HUDEP-2 (cell line): ENCODE data around the gene TCN1.
"Not testable (repeated sequence)": the region's sequence is repeated elsewhere in the genome, so short reads cannot be mapped to it uniquely, and the experiment has no call there.

ENCODE experiments used
- DNase-seq, 76 experiments: peaks; one replicate each; lab custom pipeline; 2025; ENCODE audit not compliant: unreplicated experiment in 76 of 76; lab: John Stamatoyannopoulos, UW

TCN1 gene, protein sequence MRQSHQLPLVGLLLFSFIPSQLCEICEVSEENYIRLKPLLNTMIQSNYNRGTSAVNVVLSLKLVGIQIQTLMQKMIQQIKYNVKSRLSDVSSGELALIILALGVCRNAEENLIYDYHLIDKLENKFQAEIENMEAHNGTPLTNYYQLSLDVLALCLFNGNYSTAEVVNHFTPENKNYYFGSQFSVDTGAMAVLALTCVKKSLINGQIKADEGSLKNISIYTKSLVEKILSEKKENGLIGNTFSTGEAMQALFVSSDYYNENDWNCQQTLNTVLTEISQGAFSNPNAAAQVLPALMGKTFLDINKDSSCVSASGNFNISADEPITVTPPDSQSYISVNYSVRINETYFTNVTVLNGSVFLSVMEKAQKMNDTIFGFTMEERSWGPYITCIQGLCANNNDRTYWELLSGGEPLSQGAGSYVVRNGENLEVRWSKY

DNA sequence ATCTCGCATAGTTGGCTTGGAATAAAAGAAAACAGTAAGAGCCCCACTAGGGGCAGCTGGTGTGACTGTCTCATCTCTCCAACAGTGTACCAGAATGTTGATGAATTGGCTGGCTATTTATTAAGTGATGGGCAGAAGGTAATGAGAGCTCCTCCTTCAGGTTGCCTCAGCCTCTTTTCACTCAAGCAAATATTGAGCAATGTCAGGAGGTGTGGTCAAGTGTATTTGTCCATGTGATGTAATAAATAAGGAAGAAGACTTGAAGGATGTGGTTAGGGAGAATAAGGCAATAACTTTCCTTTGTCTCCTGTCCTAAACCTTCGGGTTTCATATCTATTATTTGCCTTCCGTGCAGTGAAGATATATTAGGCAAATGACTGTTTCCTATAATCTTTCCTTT, at the start of gene TCN1:
Gene TCN1 (minus strand): TSS at position 91 of the 400 bp plus-strand sequence. CDS start 17 bp downstream, at position 74.
- DNase-seq, result no peak

DNA sequence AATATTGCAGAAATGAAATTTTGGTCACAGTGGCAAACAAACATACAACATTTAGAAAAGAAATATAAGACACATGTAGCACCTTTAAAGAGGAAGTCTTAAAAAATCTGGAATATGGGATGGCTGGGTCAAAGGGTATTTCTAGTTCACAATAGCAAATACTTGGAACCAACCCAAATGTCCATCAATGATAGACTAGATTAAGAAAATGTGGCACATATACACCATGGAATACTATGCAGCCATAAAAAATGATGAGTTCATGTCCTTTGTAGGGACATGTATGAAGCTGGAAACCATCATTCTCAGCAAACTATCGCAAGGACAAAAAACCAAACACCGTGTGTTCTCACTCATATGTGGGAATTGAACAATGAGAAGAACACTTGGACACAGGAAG, 37.3 kb upstream of the TCN1 start:
- DNase-seq, result not testable (repeated sequence)

DNA sequence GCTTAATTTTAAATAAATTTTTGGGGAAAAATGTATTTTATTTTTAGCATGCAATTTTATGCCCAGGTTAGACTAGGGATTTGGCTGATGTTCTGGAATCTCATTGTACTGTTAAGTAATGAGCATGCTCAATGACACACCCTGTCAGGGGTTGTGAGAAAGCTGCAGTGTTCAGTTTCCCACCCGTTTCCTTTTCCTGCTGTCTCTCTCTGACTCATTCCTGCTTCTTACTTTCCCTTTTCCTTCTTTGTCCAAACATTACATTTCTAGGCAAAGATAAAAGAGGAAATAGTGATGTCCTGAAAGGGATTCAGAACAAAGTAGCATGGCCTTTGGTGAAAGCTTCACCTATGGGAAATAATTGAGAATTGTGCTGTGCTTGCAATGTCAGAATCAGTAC, 35.0 kb upstream of the TCN1 start:
- DNase-seq, result no peak

DNA sequence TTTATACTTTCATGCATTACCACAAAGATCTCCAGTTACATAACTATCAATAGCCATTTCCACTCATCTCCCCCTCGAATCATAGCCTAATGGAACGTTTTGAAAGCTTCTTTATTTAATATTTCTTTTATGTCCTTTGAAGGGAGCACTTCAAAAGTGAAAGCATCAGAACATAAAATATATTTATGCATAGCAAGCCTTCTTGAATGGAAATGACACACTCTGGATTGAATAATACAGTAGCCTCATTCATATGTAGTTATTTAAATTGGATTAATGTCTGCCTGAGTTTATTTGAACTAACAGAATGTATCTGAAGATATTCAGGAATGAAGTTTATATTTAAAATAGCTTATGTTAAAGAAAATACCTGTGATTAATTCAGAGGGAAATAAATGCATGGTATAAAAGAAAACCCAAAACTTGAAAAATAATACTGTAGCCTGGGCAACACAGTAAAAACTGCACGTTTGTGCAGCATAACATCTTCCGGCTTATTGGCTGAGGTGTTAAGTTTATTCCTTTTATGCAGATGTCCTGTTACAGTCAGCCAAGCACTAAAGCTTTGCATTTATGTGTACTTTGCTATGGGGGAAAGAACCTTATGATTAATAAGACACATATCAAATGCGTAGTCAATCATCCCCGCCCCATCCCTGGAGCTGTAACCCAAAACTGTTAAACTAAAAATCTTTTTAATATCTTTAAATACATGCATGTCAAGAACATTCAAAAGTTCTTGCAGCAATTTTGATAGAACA, 34.3 kb upstream of the TCN1 start:
- DNase-seq, result no peak

DNA sequence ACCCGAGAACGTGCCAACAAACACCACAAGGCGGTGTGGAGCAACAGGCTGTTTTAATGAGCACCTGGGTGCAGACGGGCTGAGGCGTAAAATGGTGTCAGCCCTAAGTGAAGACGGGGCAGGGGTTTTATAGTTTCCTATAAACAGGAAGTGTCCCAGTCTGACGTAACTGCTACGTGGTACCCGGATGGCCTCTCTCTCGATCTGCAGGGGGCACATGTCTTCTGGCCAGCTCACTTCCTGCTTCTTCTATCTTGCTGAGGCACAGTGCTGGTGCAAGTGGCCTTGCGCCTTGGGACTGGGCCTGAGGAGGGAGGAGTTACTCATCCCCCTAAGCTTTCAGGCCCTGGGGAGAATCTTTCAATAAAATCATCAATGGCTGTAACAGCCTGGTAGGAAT, 33.2 kb upstream of the TCN1 start:
- DNase-seq, result no peak

DNA sequence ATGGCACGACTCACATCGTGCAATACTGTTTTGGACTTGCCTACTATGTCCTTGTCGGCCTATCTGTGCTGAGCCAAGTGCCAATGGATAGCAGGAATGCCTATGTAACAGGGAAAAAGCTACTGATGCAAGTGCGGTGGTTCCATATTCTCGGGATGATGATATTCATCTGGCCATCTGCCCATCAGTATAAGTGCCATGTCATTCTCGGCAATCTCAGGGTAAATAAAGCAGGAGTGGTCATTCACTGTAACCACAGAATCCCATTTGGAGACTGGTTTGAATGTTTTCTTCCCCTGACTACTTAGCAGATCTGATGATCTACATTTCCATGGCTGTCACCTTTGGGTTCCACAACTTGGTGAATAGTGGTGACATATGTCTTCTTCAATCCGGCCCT, 32.4 kb upstream of the TCN1 start:
- no peak for DNase-seq

DNA sequence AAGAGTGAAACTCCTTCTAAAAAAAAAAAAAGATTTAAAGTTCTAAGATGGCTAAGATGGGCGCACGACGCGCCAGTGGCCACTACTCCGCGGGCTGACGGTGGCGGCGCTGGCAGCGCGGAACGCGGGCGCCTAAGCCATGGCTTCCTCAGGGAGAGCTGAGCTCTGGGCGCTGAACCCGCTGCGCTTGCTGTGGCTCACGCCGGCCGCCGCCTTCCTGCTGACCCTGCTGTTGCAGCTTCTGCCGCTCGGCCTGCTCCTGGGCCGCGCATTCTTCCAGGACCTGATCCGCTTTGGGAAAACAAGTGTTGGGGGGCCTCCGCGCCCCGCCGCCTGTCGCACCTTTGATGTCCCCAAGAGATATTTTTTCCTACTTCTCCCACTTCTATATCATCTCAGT, 31.8 kb upstream of the TCN1 start:
- no peak for DNase-seq

DNA sequence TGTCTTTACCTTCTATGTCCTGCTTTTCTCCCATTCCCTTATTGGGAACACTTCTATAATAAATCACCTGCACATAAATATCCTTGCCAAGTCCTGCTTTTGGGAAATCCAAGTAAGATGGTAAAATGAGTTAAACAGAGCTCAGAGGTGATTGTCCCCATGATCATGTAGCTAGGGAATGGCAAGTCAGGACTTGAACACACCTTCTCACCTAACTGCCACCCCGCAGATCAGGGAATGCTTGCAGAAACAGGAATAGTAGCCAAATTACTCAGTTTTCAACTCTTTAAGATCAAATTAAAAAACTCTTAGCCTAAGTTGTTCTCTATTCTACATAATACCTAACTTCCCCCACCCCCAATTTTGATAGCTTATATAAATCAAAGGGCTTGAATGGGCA, 28.3 kb upstream of the TCN1 start:
- no peak for DNase-seq

DNA sequence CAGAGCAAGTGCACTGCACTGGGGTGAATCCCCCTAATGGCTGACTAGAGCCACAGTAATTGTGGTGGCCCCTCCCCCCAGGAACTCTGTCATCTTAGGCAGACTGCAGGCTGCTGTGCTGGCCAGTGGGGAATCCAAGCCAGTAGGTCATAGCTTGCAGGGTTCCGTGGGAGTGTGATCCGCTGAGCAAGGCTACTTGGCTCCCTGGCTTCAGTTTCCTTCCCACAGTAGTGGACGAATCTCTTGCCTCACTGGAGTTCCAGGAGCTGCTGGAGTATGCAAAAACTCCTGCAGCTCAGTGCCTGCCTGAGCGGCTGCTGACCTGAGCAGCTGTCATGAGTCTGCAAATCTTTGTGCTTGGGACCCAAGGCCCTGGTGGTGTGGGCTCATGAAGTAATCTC, 25.5 kb upstream of the TCN1 start:
- DNase-seq, result no peak

DNA sequence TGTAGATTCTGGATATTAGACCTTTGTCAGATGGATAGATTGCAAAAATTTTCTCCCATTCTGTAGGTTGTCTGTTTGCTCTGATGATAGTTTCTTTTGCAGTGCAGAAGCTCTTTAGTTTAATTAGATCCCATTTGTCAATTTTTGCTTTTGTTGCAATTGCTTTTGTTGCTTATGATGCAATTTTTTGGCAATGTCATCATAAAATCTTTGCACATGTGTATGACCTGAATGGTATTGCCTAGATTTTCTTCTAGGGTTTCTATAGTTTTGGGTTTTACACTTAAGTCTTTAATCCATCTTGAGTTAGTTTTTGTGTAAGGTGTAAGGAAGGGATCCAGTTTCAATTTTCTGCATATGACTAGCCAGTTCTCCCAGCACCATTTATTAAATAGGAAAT, 20.9 kb upstream of the TCN1 start:
- not testable (repeated sequence) for DNase-seq

DNA sequence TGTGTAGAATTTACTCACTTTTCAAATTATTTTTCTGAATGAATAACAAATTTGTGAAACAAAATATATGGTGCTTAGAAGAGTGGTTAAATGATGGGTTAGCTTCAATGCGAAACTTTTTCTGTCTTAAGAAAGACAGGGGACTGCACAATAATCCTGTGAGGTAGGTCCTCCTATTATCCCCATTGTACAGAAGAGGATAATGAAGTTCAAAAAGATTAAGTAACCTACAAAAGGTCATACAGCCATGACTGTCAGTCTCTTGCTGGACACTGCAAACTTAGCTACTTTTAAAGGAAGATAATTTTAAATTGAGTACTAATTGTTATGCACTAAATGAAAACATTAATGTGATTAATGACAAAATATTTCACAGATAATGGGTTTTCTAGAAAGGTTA, 17.3 kb upstream of the TCN1 start:
- no peak for DNase-seq

DNA sequence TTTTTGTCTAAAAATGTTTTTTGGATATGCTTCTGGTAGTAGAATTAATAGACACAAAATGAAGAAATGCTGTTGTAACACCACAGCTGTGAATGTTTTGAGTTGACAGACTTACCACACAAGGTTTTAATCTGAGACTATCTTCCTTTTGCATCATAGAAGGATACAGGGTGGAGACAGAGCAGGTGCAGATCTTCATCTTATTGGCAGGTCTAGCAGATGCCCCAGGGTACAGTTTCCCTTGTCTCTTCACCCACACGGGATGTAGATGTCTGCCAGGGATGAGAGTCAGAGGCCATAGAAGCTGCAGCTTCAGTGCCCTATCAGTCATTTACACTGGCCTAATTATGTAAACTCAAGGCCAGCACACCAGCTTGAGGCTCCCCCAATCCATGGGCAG, 13.3 kb upstream of the TCN1 start:
- DNase-seq, result no peak

DNA sequence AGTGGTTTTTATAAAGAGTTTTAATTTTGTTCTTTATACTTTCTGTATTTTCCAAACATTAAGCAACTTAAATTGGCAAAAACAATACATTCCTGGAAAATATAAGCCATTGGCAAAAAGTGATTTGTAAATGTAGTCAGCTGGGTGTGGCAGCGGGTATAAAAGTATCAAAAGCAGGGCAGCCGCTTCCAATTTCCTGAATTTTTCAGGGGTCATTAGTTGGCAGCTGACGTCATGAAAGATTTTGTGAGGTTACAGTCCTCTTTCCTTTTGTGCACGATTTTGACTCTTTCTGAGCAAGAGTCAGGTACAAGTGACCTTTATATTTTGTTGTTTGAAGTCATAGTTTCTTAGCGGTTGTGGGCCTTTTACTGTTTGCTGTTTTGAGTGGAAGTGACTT, 12.3 kb upstream of the TCN1 start, which contains the start of gene OOSP3:
Gene OOSP3 (plus strand): TSS at position 208 of the 400 bp plus-strand sequence. CDS start 27 bp downstream, at position 235.
- DNase-seq, result no peak

DNA sequence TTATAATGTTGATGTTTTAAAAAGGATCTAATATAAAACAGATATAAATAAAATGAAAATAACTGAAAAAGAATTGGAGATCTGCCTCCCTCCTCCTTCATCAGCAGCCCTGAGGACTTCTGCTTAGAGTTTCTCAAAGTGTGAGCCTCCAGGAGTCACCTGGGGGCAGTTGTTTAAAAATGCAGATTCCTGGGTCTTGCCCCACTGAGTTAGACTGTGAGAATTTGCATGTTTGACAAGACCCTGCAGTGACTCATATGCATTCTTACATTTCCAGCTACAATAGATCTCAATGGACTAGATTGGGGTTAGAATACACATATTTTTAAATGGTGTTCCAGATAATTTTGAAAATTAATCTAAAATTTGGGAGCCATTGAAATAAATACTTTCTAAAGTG, 11.5 kb upstream of the TCN1 start:
- DNase-seq, result no peak

DNA sequence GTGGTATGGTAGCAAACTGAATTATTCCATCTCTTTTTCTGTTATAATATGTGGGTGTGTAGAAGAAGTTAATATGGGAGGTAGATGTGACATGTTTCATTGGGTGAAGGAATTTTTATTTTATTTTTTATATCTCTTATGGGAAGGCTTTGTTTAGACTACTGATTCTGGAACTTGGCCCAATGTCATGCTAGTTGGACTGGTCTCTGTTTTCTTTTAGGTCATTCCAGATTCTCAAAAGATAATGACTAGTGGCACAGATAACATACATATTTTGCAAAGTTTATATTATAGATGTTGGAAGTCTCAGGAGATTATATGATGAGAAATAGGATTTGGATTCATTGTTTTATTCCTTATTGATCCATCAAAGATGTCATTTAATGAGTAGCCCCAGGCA, 11.0 kb upstream of the TCN1 start:
- DNase-seq, result no peak

DNA sequence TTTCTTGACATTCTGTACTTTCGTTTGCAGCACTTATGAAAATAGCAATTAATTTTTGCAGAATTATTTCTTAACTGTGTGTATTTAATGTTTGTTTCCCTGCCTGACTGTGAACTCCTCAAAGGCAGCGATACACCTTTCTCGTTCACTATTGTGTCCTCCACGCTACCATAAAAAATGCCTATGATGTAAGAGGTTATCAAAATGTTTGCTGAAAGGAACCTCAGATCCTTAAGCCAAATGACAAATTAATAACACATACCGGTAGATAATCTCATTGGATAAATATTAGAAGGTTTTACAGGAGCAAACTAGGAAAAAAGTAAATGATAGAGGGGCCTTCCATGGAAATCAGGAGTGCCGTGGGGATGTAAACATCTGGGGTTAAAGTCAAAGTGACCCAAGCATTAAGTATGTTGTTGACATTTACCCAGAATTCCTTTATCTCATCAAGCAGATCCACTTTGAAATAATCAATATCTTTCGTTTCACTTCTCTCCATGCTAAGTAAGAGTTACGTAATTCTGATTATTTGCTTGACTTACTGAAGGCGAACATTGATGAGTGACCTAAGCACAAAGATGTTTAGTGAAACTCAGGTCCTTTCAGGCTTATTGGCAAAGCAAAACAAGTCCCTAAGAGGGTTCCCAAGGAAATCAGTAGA, 9.7 kb upstream of the TCN1 start:
- no peak for DNase-seq

DNA sequence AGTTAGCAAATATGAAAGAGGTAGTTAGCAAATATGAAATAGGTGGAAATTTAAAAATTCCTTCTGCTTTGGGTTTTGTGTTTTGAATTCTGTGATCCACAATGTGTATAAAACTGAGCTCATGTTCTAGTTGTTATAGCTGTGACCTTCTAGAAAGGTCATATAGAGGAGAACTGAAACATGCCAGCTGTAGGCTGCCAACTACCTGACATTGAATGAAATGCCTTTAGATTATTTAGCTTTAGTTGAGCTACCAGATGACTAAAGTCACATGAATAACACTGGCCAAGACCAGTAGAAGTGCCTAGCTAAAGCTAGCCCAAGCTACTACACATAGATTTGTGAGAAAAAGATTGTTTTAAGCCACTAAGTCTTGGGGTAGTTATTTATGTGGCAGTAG, 5.8 kb upstream of the TCN1 start:
- no peak for DNase-seq

DNA sequence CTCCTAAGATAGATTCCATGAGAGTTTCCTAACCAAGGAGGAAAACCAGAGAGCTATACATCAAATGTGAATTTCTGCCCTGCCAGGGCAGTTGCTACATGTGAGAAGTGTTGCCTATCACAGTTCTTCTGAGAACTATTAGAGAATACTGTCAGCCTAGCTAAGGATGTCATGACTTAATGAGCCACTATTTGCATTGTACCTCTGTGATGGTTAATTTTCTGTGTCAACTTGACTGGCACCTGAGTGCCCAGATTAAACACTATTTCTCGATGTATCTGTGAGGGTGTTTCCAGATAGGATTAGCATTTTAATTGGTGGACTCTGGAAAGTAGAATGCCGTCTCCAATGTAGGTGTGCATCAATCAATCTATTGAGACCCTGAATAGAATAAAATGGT, 1.7 kb upstream of the TCN1 start:
- no peak for DNase-seq

DNA sequence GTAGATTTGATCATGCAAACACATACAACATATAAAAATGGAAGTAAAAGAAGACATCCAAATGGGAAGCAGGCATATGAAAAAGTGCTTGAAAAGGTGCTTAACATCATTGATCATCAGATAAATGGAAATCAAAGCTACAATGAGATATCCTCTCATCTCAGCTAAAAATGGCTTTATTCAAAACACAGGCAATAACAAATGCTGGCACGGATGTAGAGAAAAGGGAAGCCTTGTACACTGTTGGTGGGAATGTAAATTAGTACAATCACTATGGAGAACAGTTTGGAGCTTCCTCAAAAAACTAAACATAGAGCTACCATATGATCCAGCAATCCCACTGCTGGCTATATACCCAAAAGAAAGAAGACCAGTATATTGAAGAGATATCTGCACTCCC, 549 bp upstream of the TCN1 start:
- DNase-seq, result no peak

DNA sequence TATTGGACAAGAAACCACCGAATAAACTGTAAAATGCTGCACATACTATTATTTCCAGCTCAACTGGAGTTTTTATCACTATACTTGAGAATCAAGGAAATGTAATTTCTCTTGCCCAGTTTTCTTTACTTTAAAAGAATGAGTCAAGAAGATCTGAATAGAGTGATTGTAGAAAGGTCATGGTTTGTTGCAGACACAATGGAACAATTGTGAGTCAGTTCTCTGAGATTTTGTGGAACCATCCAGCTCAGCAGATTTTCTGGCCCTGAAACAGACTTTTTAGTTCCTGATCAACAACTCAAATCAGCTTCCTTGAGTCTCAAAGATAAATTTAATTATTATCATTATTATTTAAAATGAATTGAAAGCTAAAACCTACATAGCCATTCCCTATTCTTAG, 1.3 kb downstream of the TCN1 start:
- DNase-seq, result no peak

DNA sequence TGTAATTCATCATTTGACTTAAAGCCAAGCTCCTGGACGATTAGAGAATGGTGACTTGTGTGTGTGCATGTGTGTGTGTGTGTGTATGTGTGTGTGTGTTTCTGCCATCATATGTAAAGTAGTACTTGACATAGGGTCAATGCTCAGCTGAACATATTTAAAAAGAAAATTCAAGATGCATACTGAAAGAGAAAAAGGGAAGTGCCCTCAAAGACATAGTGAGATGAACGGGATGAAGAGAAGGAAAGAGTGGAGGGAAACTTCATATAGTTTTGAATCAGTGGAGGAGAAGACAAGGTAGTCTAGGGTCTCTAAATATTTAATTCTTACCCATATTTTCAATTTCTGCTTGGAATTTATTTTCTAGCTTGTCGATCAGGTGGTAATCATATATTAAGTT, 4.0 kb downstream of the TCN1 start:
- DNase-seq, result no peak

DNA sequence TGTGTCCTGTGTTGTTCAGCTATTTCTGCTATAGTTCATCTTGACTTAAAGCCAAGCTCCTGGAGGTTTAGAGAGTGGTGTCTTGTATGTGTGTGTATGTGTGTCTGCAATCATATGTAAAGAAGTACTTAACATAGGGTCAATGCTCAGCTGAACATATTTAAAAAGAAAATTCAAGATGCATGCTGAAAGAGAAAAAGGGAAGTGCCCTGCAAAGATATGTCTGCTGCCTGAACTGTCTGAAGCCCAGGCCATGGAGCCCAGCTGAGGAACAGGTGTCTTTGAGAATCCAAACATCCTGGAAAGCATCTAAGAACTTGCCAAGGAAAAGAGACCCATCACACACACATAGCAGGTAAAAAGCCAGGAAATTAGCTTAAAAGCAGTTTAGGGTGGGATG, 6.6 kb downstream of the TCN1 start:
- DNase-seq, result no peak
